Adrenal gland (tissue), 5 donors: ENCODE measurements around the gene KDSR.

Source experiments
- CTCF ChIP-seq, 6 experiments: fragments of 450-650 bp in 4 of 6; fragments of 200-600 bp in 2 of 6; sonication (generic) in 1 of 6; IDR thresholded peaks; 1 replicate in 5 of 6; 2 replicates in 1 of 6; pipeline versions ENCODE4 v1.5.1 to v1.8.0; 2016 to 2021; ENCODE audit warnings: antibody characterized with exemption in 6 of 6, mild to moderate bottlenecking in 2 of 6, moderate library complexity in 1 of 6
- POLR2A ChIP-seq, 2 donors: fragments of 450-650 bp; IDR thresholded peaks; one replicate each; pipeline ENCODE4 v1.6.1; 2017; ENCODE audit warnings: antibody characterized with exemption in 2 of 2, mild to moderate bottlenecking in 2 of 2, moderate library complexity in 1 of 2
- donor health status: DM: no; HTN: no; CAD: no.

DNA sequence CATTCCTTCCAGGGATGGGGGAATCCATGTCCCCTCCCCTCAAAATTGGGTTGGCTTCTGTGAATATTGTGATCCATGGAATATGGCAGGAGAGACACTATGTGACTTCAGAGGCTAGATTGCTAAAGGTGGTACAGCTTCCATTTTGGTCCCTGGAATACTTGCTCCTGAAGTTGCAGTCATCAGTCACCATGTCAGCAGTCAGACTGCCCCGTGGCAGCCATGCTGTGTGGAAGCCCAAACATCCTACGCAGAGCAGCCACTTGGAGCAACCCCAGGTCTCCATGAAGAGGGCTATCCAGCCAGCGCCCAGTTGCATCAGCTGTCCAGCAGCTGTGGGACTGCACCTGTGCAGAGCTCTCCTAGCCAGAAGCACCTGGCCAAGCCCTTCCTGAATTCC is 15.8 kb upstream of the KDSR start:
- TF ChIP-seq CTCF (IDR thresholded peaks at IDR 0.05) (no peak), POLR2A (IDR thresholded peaks at IDR 0.05) (no peak)
